ENCODE measurements around the gene PPARA. TPM values are rescaled to one million over a fixed set of nuclear protein-coding genes. Genes with fewer than 3 reads are reported as not detected.

The PPARA gene
- total and polyA plus RNA-seq, 2 of the 4 experiments (the other 2 are of a cell fraction) = 3.1 to 7.0 TPM

DNA sequence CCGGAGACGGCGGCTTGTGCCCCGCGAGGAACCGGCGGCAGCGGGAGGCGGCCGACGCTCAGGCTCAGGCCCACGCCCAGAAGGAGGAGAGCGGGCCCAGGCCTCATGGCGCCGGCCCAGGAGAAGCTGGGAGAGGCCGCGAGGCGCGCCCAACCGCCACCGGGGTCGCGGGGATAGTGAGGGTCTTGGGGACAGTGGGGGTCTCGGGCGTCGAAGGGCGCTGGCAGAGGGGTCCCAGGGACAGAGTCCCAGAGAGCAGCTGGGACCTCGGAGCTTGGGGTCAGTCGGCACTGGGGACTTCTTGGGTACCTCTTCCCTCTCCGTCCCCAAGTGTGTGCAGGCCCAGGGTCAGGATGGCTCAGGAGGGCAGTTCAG, 112.9 kb downstream of the PPARA start, which contains the start of gene PKDREJ:
PKDREJ (minus strand) TSS at position 128 of the 375 bp plus-strand sequence; CDS start at position 107, 21 bp downstream.
- TF ChIP-seq MXI1 (IDR thresholded peaks at IDR 0.05; ENCODE audit: borderline replicate concordance, low read depth, low read length) = no peak
- no peak for TF ChIP-seq NFE2L2 (IDR thresholded peaks at IDR 0.05; ENCODE audit: low read depth, low read length)
- TF ChIP-seq, protein P1, sequence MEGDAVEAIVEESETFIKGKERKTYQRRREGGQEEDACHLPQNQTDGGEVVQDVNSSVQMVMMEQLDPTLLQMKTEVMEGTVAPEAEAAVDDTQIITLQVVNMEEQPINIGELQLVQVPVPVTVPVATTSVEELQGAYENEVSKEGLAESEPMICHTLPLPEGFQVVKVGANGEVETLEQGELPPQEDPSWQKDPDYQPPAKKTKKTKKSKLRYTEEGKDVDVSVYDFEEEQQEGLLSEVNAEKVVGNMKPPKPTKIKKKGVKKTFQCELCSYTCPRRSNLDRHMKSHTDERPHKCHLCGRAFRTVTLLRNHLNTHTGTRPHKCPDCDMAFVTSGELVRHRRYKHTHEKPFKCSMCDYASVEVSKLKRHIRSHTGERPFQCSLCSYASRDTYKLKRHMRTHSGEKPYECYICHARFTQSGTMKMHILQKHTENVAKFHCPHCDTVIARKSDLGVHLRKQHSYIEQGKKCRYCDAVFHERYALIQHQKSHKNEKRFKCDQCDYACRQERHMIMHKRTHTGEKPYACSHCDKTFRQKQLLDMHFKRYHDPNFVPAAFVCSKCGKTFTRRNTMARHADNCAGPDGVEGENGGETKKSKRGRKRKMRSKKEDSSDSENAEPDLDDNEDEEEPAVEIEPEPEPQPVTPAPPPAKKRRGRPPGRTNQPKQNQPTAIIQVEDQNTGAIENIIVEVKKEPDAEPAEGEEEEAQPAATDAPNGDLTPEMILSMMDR (conservative IDR thresholded peaks at IDR 0.05; ENCODE audit: low read depth, low read length) = no peak
- TF ChIP-seq RFX5 (IDR thresholded peaks at IDR 0.05; ENCODE audit: low read depth, low read length) = no peak
- TF ChIP-seq FOS (IDR thresholded peaks at IDR 0.05; ENCODE audit: low read depth, low read length) = no peak
- TF ChIP-seq SMC3 (IDR thresholded peaks at IDR 0.05; ENCODE audit: low read depth, low read length) = no peak
- no peak for TF ChIP-seq CHD1 (IDR thresholded peaks at IDR 0.05; ENCODE audit: low read depth, low read length)
- TF ChIP-seq POLR2A (IDR thresholded peaks at IDR 0.05; ENCODE audit: low read depth, low read length) = no peak
- TF ChIP-seq, protein P2, sequence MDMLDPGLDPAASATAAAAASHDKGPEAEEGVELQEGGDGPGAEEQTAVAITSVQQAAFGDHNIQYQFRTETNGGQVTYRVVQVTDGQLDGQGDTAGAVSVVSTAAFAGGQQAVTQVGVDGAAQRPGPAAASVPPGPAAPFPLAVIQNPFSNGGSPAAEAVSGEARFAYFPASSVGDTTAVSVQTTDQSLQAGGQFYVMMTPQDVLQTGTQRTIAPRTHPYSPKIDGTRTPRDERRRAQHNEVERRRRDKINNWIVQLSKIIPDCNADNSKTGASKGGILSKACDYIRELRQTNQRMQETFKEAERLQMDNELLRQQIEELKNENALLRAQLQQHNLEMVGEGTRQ (IDR thresholded peaks at IDR 0.05; ENCODE audit: low read depth, low read length) = no peak
- Histone ChIP-seq H4K5ac (ENCODE audit: low read depth, low read length) (no peak within 1 kb of the TSS), H2AK9ac (replicated peaks; ENCODE audit: low read depth, low read length, poor library complexity) (peak within 1 kb of the TSS; percentile 65), H3K9me3 (ENCODE audit: control insufficient read depth, insufficient read depth, low read length) (peaks cover 23% of the 10 kb centered on the region), H2BK5ac (ENCODE audit: low read depth, low read length, poor library complexity, severe bottlenecking) (no peak within 1 kb of the TSS), H3K18ac (ENCODE audit: low read depth, low read length) (no peak within 1 kb of the TSS), H3K4me3 (ENCODE audit: insufficient read depth, low read depth, low read length) (no peak within 1 kb of the TSS), H3K9me1 (ENCODE audit: insufficient read depth, low read length) (0 out of 2 replicates have a peak, but pooled peaks cover under 1% of the 10 kb centered on the region), H2BK120ac (ENCODE audit: low read depth, low read length) (no peak within 1 kb of the TSS), H2BK20ac (ENCODE audit: low read depth, low read length) (no peak within 1 kb of the TSS), H3K9ac (ENCODE audit: low read depth, low read length) (no peak within 1 kb of the TSS), H3K27me3 (ENCODE audit: control insufficient read depth, insufficient read depth, low read length) (peaks cover 32% of the 10 kb centered on the region), H3K4ac (ENCODE audit: low read depth, low read length) (no peak within 1 kb of the TSS), H4K91ac (ENCODE audit: insufficient read depth, low read depth, low read length) (no peak within 1 kb of the TSS), H2AK5ac (ENCODE audit: low read depth, low read length) (no peak within 1 kb of the TSS), H3K4me2 (ENCODE audit: low read depth, low read length) (no peak within 1 kb of the TSS), H3K4me1 (ENCODE audit: control insufficient read depth, insufficient read depth, low read length) (peaks cover under 1% of the 10 kb centered on the region; the same call in 1 of the 2 replicates), H3K79me1 (ENCODE audit: low read depth in 1 of 2, low read length in 2 of 2) (peaks cover 3 to 6% of the 10 kb centered on the region in 2 experiments; a peak in 3 of 4 replicates), H3K27ac (ENCODE audit: insufficient read depth, low read length) (no peak within 1 kb of the TSS), H2AFZ (replicated peaks; ENCODE audit: low read length, poor library complexity) (peak within 1 kb of the TSS; percentile 69), H3K14ac (replicated peaks; ENCODE audit: low read depth, low read length) (no peak within 1 kb of the TSS), H3K23ac (ENCODE audit: low read depth, low read length) (no peak within 1 kb of the TSS), H3K36me3 (ENCODE audit: control insufficient read depth, insufficient read depth, low read length) (no peaks in the 10 kb centered on the region), H3K56ac (ENCODE audit: extremely low read depth, insufficient read depth, low read length) (no peak within 1 kb of the TSS), H4K20me1 (ENCODE audit: insufficient read depth, low read length) (no peaks in the 10 kb centered on the region), H4K8ac (ENCODE audit: low read depth in 2 of 2, low read length in 2 of 2) (no peak within 1 kb of the TSS), H2BK15ac (ENCODE audit: low read depth, low read length) (no peak within 1 kb of the TSS)
- ATAC-seq (ENCODE audit: low read depth) (no peak), DNase-seq (no peak)
- WGBS, 2 experiments (ENCODE audit: extremely low coverage in 2 of 2, insufficient read length in 1 of 2) = 68% methylated on average over 7 of the region's 30 CpGs; no CpG with 5 or more reads in 1 of the 2 experiments
- ChIA-PET POLR2A (ENCODE audit: unreplicated experiment) (no interaction called here), CTCF (no interaction called here)
- intact Hi-C loops (cut with micrococcal nuclease) = no loop called here
- dilution Hi-C loops (cut with HindIII; ENCODE audit: low sequenced_read_pairs, unreplicated experiment) = no loop called here
- in situ Hi-C loops (cut with MboI; ENCODE audit: low sequenced_read_pairs) = no loop called here
- BruUV-seq (replicated peaks) = no TSS peak

Data from IMR-90 (cell line).